ENCODE data around the gene MRPL28. TPM values are rescaled to one million over a fixed set of nuclear protein-coding genes. Genes with fewer than 3 reads are reported as not detected.

Gene MRPL28
- total and polyA plus RNA-seq, 9 donors, result 28.4 to 57.7 (median 40.9) TPM

DNA sequence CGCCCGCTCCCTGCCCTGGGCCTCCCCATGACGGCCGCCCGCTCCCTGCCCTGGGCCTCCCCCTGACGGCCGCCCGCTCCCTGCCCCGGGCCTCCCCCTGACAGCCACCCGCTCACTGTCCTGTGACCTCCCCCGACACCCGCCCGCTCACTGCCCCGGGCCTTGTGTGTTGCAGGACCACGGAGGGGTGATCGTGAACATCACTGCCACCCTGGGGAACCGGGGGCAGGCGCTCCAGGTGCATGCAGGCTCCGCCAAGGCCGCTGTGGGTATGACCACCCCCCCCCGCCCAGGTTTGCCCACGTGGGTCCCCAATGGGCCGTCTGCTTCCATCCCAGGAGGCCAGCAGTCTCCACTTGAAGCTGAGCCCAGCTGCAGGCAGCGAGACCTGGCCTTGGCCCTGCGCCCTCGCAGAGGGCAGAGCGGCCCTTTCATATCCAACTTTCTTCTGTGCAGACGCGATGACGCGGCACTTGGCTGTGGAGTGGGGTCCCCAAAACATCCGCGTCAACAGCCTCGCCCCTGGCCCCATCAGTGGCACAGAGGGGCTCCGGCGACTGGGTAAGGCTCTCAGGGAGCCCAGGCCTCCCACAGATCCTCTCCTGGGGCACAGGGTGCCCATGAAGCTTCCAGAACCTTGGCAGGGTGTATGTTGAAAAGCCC is 40.3 kb upstream of the MRPL28 start:
- TF ChIP-seq EP300 (IDR thresholded peaks at IDR 0.05), result no peak
- TF ChIP-seq, protein P1, sequence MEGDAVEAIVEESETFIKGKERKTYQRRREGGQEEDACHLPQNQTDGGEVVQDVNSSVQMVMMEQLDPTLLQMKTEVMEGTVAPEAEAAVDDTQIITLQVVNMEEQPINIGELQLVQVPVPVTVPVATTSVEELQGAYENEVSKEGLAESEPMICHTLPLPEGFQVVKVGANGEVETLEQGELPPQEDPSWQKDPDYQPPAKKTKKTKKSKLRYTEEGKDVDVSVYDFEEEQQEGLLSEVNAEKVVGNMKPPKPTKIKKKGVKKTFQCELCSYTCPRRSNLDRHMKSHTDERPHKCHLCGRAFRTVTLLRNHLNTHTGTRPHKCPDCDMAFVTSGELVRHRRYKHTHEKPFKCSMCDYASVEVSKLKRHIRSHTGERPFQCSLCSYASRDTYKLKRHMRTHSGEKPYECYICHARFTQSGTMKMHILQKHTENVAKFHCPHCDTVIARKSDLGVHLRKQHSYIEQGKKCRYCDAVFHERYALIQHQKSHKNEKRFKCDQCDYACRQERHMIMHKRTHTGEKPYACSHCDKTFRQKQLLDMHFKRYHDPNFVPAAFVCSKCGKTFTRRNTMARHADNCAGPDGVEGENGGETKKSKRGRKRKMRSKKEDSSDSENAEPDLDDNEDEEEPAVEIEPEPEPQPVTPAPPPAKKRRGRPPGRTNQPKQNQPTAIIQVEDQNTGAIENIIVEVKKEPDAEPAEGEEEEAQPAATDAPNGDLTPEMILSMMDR (IDR thresholded peaks at IDR 0.05), result no peak
- no peak for TF ChIP-seq POLR2A (IDR thresholded peaks at IDR 0.05)
- WGBS, 3 donors, result 75 to 82% (median 81%) methylated on average over 28 to 36 of the region's 36 CpGs
- H3K27ac ChIP-seq, result no peak overlapping the region
- DNase-seq, result no peak
- H3K4me3 ChIP-seq, result no peak overlapping the region
- H3K4me1 ChIP-seq (ENCODE audit: insufficient read depth), result no peaks in the 10 kb centered on the region
- no peaks in the 10 kb centered on the region for H3K27me3 ChIP-seq
- no peaks in the 10 kb centered on the region for H3K9me3 ChIP-seq
- no peaks in the 10 kb centered on the region for H3K36me3 ChIP-seq
- intact Hi-C loops (cut with DNase I), result no loop called here

DNA sequence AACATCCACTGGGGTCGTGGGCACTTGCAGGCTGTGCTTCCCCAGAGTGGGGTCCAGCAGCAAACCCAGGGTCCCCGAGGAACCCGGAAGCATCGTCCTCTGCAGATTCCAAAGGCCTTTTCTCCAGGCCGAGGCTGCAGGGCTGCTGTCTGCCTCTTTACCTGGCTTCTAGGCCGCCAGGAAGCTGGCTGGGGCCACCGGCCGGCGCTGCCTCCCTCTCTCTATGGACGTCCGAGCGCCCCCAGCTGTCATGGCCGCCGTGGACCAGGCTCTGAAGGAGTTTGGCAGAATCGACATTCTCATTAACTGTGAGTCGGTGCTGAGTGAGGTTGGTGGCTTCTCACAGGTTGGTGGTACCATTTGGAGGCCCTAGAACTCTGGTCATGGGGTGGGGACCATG is 36.9 kb upstream of the MRPL28 start:
- DNase-seq, result no peak
- no peak for TF ChIP-seq EP300 (IDR thresholded peaks at IDR 0.05)
- no peak for TF ChIP-seq POLR2A (IDR thresholded peaks at IDR 0.05)
- TF ChIP-seq, protein P1 (IDR thresholded peaks at IDR 0.05), result no peak
- no peaks in the 10 kb centered on the region for H3K27me3 ChIP-seq
- H3K4me1 ChIP-seq (ENCODE audit: insufficient read depth), result no peaks in the 10 kb centered on the region
- intact Hi-C loops (cut with DNase I), result no loop called here
- no peaks in the 10 kb centered on the region for H3K9me3 ChIP-seq
- H3K27ac ChIP-seq, result no peak overlapping the region
- no peaks in the 10 kb centered on the region for H3K36me3 ChIP-seq
- WGBS, 3 donors, result 86 to 93% (median 88%) methylated on average over 16 of the region's 16 CpGs
- no peak overlapping the region for H3K4me3 ChIP-seq

DNA sequence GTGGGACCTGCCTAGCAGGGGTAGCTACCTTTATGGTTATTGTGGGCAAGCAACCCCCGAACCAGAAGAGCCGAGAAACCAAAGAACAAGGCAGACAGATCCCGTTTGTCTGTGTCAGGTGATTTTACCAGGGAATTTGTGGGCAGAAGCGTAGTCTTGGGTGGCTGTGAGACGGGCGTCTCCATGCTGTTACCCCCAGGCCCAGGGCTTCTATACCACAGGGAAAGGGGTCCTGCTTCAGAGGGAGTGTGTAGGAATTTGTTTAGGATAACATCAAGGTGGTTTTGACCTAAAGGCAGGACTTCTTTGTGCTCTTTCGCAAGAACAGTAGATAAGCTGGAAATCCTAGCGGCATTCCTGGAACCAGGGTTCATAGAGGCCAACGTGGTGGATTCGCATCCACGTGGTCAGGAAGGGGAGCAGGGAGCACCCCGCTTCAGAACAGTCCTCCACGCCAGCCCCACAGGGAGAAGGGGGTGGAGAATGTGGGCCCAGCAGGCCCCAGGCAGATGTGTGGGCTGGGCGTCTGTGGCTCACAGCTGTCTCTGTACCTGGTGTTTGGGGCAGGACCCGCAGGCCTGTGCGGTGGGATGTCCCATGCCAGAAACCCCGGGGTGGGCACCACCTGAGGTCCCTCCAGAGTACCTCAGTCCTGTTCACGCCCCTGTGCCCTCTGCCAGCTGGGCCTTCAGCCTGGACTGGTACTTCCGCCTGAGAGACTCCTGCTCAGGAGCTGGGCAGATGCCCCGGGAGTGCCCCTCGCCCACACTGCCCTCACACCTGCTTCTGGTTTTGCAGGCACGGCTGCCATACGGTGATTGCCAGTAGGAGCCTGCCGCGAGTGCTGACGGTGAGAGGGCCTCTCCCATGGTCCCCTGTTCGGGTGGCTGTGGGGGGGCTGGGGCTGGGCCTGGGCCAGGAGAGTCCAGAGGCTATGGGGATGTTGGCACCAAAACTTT is 35.5 kb upstream of the MRPL28 start:
- 74 to 84% (median 83%) methylated on average over 26 to 27 of the region's 27 CpGs for WGBS, 3 donors
- Histone ChIP-seq H3K4me3 (no peak overlapping the region), H3K9me3 (no peaks in the 10 kb centered on the region), H3K27ac (no peak overlapping the region), H3K36me3 (no peaks in the 10 kb centered on the region), H3K4me1 (ENCODE audit: insufficient read depth) (peaks cover under 1% of the 10 kb centered on the region), H3K27me3 (no peaks in the 10 kb centered on the region)
- no peak for DNase-seq
- TF ChIP-seq, protein P1 (IDR thresholded peaks at IDR 0.05), result no peak
- TF ChIP-seq EP300 (IDR thresholded peaks at IDR 0.05) (no peak), POLR2A (IDR thresholded peaks at IDR 0.05) (no peak)
- intact Hi-C loops (cut with DNase I), result no loop called here

DNA sequence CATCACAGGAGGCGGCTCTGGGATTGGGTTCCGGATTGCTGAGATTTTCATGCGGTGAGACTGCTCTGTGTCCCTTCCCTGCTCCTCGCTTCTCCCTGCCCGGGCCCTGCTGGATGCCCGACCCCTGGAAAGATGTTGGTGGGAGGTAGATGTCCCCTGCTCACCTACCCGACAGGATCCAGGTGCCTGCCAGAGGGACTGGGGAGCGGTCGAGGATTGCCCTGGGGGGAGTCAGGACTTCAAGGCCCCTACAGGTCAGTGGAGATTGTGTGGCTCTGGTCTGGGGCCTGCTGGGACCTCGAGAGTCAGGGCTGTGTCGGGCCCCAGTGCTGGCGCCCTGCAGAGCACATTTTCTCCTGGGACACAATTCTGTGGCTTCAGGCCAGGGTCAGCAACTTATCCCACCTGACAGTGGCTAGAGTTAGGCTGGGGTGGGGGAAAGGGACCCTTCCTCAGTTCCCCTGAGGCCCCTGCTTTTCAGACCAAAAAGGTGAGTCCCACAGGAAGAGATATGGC is 34.7 kb upstream of the MRPL28 start:
- no peak for DNase-seq
- TF ChIP-seq POLR2A (IDR thresholded peaks at IDR 0.05) (no peak), EP300 (IDR thresholded peaks at IDR 0.05) (no peak)
- no peak overlapping the region for H3K27ac ChIP-seq
- peaks cover 3% of the 10 kb centered on the region for H3K4me1 ChIP-seq (ENCODE audit: insufficient read depth)
- H3K4me3 ChIP-seq, result no peak overlapping the region
- H3K27me3 ChIP-seq, result no peaks in the 10 kb centered on the region
- no peaks in the 10 kb centered on the region for H3K36me3 ChIP-seq
- intact Hi-C loops (cut with DNase I), result no loop called here
- WGBS, 3 donors, result 90 to 92% (median 91%) methylated on average over 12 of the region's 12 CpGs
- H3K9me3 ChIP-seq, result no peaks in the 10 kb centered on the region

All from ovary (tissue), 9 donors.